CD4-positive, alpha-beta T cell treated with Interleukin-4 for 4 hours (primary cell): ENCODE data around the gene TUB.

ENCODE experiments used
- DNase-seq: peaks from one replicate; pipeline ENCODE4 v3.0.0-alpha.2; 2020

TUB gene

GRCh38 chr11:8111636-8112035 is 30.6 kb downstream of the TUB start:
- no peak for DNase-seq

GRCh38 chr11:8122173-8122764 is 41.3 kb downstream of the TUB start:
- no peak for DNase-seq

- DNase-seq: no peak
Observed at GRCh38 chr11:8126649-8127289, 45.8 kb downstream of the TUB start.

- DNase-seq: no peak
Observed at GRCh38 chr11:8127447-8127846, 46.4 kb downstream of the TUB start.

GRCh38 chr11:8138526-8138925 is 57.5 kb downstream of the TUB start:
- no peak for DNase-seq

GRCh38 chr11:8149726-8150125 is 68.7 kb downstream of the TUB start:
- no peak for DNase-seq
